ENCODE results near the gene PGP. TPM values are rescaled to one million over a fixed set of nuclear protein-coding genes. Genes with fewer than 3 reads are reported as not detected.

Gene PGP
- total RNA-seq, 1 donor from 2014 or later: 13.3 TPM

DNA sequence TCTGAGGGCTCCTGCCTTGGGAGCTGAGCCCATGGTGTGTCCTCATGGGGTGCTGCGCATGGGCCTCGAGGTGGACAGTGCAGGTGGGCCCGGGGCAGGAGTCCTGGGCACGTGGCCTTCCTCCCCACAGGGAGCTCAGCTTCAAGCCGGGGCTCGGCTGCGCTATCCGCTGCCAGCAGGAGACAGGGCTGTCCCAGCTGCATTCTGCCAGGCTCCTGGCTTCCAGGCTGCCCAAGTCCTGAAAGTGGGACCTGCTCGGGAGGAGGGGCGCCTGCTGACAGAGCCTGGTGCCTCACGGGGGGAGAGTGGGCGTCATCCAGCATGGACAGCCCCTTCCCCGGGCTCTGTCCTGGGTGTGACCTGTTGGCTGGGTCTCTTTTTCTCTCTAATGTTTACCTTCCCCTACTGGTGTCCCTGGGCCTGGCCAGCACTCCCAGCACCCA is 51.9 kb downstream of the PGP start:
- no peak overlapping the region for H3K4me3 ChIP-seq
- intact Hi-C loops (cut with DNase I): no loop called here
- DNase-seq (no peak), ATAC-seq (no peak)
- peaks cover 24% of the 10 kb centered on the region for H3K36me3 ChIP-seq
- H3K27me3 ChIP-seq (ENCODE audit: low read depth): no peaks in the 10 kb centered on the region
- H3K9me3 ChIP-seq: no peaks in the 10 kb centered on the region
- peaks cover 39% of the 10 kb centered on the region for H3K4me1 ChIP-seq
- TF ChIP-seq, protein P1, sequence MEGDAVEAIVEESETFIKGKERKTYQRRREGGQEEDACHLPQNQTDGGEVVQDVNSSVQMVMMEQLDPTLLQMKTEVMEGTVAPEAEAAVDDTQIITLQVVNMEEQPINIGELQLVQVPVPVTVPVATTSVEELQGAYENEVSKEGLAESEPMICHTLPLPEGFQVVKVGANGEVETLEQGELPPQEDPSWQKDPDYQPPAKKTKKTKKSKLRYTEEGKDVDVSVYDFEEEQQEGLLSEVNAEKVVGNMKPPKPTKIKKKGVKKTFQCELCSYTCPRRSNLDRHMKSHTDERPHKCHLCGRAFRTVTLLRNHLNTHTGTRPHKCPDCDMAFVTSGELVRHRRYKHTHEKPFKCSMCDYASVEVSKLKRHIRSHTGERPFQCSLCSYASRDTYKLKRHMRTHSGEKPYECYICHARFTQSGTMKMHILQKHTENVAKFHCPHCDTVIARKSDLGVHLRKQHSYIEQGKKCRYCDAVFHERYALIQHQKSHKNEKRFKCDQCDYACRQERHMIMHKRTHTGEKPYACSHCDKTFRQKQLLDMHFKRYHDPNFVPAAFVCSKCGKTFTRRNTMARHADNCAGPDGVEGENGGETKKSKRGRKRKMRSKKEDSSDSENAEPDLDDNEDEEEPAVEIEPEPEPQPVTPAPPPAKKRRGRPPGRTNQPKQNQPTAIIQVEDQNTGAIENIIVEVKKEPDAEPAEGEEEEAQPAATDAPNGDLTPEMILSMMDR (IDR thresholded peaks at IDR 0.05): no peak
- no peak overlapping the region for H3K27ac ChIP-seq

DNA sequence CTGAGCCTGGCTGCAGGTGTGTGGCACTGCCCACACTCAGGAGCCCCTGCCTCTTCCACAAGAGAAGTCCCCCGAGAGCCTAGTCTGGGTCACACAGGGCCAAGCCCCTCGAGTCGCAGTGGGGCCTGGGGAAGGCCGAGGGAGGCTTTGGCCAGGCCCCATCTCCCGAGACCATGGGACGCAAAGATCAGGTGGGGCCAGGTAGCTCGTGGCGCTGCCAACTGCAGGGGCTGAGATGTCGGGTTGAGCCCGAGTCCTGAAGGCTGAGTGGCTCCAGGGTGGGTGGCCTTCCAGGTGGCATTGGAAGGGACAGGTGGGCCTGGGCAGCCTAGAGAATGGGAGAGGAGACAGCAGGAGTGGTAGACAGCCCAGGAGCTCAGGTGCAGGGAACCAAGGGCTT is 52.7 kb downstream of the PGP start:
- DNase-seq: no peak
- Histone ChIP-seq H3K4me3 (no peak overlapping the region), H3K27ac (no peak overlapping the region), H3K4me1 (peaks cover 47% of the 10 kb centered on the region), H3K9me3 (no peaks in the 10 kb centered on the region), H3K36me3 (peaks cover 16% of the 10 kb centered on the region), H3K27me3 (ENCODE audit: low read depth) (no peaks in the 10 kb centered on the region)
- ATAC-seq: no peak
- TF ChIP-seq, protein P1 (IDR thresholded peaks at IDR 0.05): no peak
- intact Hi-C loops (cut with DNase I): no loop called here

Other genes starting within 250 kb of the PGP start
- not detected for gene RNF151, start 248.0 kb downstream of the PGP start, total RNA-seq
- gene TBL3, start 242.8 kb downstream of the PGP start, total RNA-seq: 25.6 TPM
- 1.7 TPM for gene NOXO1, start 233.4 kb downstream of the PGP start, total RNA-seq
- 24.7 TPM for gene GFER, start 230.6 kb downstream of the PGP start, total RNA-seq
- gene SYNGR3, start 224.9 kb downstream of the PGP start, total RNA-seq: 0.24 TPM
- 27.2 TPM for gene ZNF598, start 205.0 kb downstream of the PGP start, total RNA-seq
- not detected for gene NPW, start 195.1 kb downstream of the PGP start, total RNA-seq
- gene NHERF2, start 187.9 kb downstream of the PGP start, total RNA-seq: 343 TPM
- 24.3 TPM for gene NTHL1, start 167.0 kb downstream of the PGP start, total RNA-seq
- 123 TPM for gene TSC2, start 166.9 kb downstream of the PGP start, total RNA-seq
- 81.6 TPM for gene PKD1, start 78.9 kb downstream of the PGP start, total RNA-seq
- 0.80 TPM for gene RAB26, start 66.2 kb downstream of the PGP start, total RNA-seq
- 61.9 TPM for gene TRAF7, start 59.1 kb downstream of the PGP start, total RNA-seq
- gene CASKIN1, start 18.2 kb downstream of the PGP start, total RNA-seq: 0.09 TPM
- gene MLST8, start 9.4 kb downstream of the PGP start, total RNA-seq: 26.6 TPM
- gene BRICD5, start 4.0 kb downstream of the PGP start, total RNA-seq: 7.8 TPM
- 21.0 TPM for gene E4F1, start 8.8 kb upstream of the PGP start, total RNA-seq
- 2.0 TPM for gene DNASE1L2, start 21.6 kb upstream of the PGP start, total RNA-seq
- 50.4 TPM for gene ECI1, start 36.7 kb upstream of the PGP start, total RNA-seq
- 98.6 TPM for gene RNPS1, start 53.3 kb upstream of the PGP start, total RNA-seq
- gene ABCA3, start 125.9 kb upstream of the PGP start, total RNA-seq: 491 TPM
- gene CCNF, start 214.6 kb upstream of the PGP start, total RNA-seq: 3.4 TPM
- 0.68 TPM for gene TEDC2, start 245.3 kb upstream of the PGP start, total RNA-seq